GM18507 (cell line): ENCODE results near the gene POLRMT.

Source experiments
- DNase-seq: peaks from one replicate; pipeline ENCODE4 v3.0.0; 2011; ENCODE audit warnings: low read depth; ENCODE audit not compliant: insufficient read length; ENCODE audit errors: extremely low spot score
- FAIRE-seq: peaks from 2 replicates; lab custom pipeline; 2011; peaks lifted over from hg19 to GRCh38; lab: Jason Lieb, UNC

The POLRMT gene

GRCh38 chr19:650121-650520 is 16.8 kb upstream of the POLRMT start:
- DNase-seq (no peak), FAIRE-seq (no peak)

- DNase-seq (no peak), FAIRE-seq (no peak)
Measured at GRCh38 chr19:648904-649801, 15.8 kb upstream of the POLRMT start.

GRCh38 chr19:648305-648704 is 15.0 kb upstream of the POLRMT start:
- FAIRE-seq: no peak
- no peak for DNase-seq

GRCh38 chr19:647566-648284 is 14.4 kb upstream of the POLRMT start:
- DNase-seq: no peak
- FAIRE-seq: no peak

- no peak for FAIRE-seq
- no peak for DNase-seq
Measured at GRCh38 chr19:646779-647565, 13.6 kb upstream of the POLRMT start.

- no peak for FAIRE-seq
- no peak for DNase-seq
Measured at GRCh38 chr19:645912-646778, 12.8 kb upstream of the POLRMT start.

GRCh38 chr19:644789-645188 is 11.5 kb upstream of the POLRMT start:
- no peak for FAIRE-seq
- no peak for DNase-seq

- no peak for DNase-seq
- FAIRE-seq: no peak
Measured at GRCh38 chr19:644363-644762, 11.0 kb upstream of the POLRMT start.

GRCh38 chr19:643736-644135 is 10.4 kb upstream of the POLRMT start:
- FAIRE-seq (no peak), DNase-seq (no peak)

GRCh38 chr19:642767-643727 is 9.7 kb upstream of the POLRMT start:
- DNase-seq (no peak), FAIRE-seq (no peak)

GRCh38 chr19:641702-642101 is 8.4 kb upstream of the POLRMT start:
- FAIRE-seq: no peak

GRCh38 chr19:640606-641189 is 7.4 kb upstream of the POLRMT start:
- no peak for FAIRE-seq
- no peak for DNase-seq

More at GRCh38 chr19:641702-642101, 8.4 kb upstream of the POLRMT start:
- DNase-seq: no peak

GRCh38 chr19:640161-640558 is 6.8 kb upstream of the POLRMT start:
- FAIRE-seq: no peak
- no peak for DNase-seq

GRCh38 chr19:639253-640160 is 6.2 kb upstream of the POLRMT start, which contains the start of gene FGF22:
TSS of gene FGF22 (plus strand) at chr19:639879. CDS start at chr19:639926, 47 bp downstream.
- FAIRE-seq: peak; percentile 56
- peak; percentile 89 for DNase-seq

GRCh38 chr19:638906-639252 is 5.5 kb upstream of the POLRMT start:
- DNase-seq: no peak
- no peak for FAIRE-seq

GRCh38 chr19:634975-635652 is 1.8 kb upstream of the POLRMT start:
- no peak for DNase-seq
- FAIRE-seq: no peak
